NB4 (cell line): ENCODE results near the gene AHRR.

Source experiments
- DNase-seq: peaks from one replicate; pipeline ENCODE4 v3.0.0; 2010; ENCODE audit warnings: low read depth
- H3K4me3 ChIP-seq: one replicate; pipeline ENCODE4 v1.5.1; 2011; ENCODE audit warnings: mild to moderate bottlenecking, low read depth, low read length, moderate library complexity
- CTCF ChIP-seq: IDR thresholded peaks from one replicate; pipeline ENCODE4 v1.5.1; 2012; ENCODE audit warnings: low read depth, low read length
- MAX ChIP-seq: IDR thresholded peaks from 2 replicates; pipeline ENCODE4 v1.6.1; 2011; ENCODE audit warnings: low read depth, low read length
- MYC ChIP-seq: IDR thresholded peaks from 2 replicates; pipeline ENCODE4 v1.6.1; 2011; ENCODE audit warnings: low read depth, low read length
- POLR2A ChIP-seq: IDR thresholded peaks from 2 replicates; pipeline ENCODE4 v1.6.1; 2011; ENCODE audit warnings: mild to moderate bottlenecking; ENCODE audit not compliant: insufficient read length; ENCODE audit errors: extremely low read depth

AHRR gene

GRCh38 chr5:446066-446882, 124.8 kb downstream of the AHRR start:
- no peak for DNase-seq
- TF ChIP-seq POLR2A = no peak
- no peak for TF ChIP-seq MAX
- no peak for TF ChIP-seq CTCF
- no peak for TF ChIP-seq MYC

GRCh38 chr5:446883-447263, 125.4 kb downstream of the AHRR start:
- TF ChIP-seq MAX (no peak), CTCF (peak; percentile 61)
- peak; percentile 63 for DNase-seq
- no peak overlapping the region for H3K4me3 ChIP-seq

More at GRCh38 chr5:446066-446882, 124.8 kb downstream of the AHRR start:
- H3K4me3 ChIP-seq = no peak overlapping the region

GRCh38 chr5:447501-447900, 126.0 kb downstream of the AHRR start:
- TF ChIP-seq MAX (no peak), MYC (no peak), POLR2A (no peak), CTCF (no peak)
- DNase-seq = no peak
- no peak overlapping the region for H3K4me3 ChIP-seq

- TF ChIP-seq CTCF (no peak), MYC (no peak), MAX (no peak), POLR2A (no peak)
- H3K4me3 ChIP-seq = no peak overlapping the region
Measured at GRCh38 chr5:448061-448765, 126.7 kb downstream of the AHRR start.

GRCh38 chr5:448766-449090, 127.2 kb downstream of the AHRR start:
- no peak overlapping the region for H3K4me3 ChIP-seq
- TF ChIP-seq POLR2A (no peak), MAX (no peak), CTCF (no peak), MYC (no peak)
- DNase-seq = no peak

More at GRCh38 chr5:448061-448765, 126.7 kb downstream of the AHRR start:
- DNase-seq = peak; percentile 34
